Neutrophil (primary cell): ENCODE data around the gene C5orf22.

Source experiments
- H3K27ac ChIP-seq: fragments of 200-600 bp; sonication (generic); 2 replicates; pipeline ENCODE4 v1.5.1; 2016; ENCODE audit warnings: mild to moderate bottlenecking, moderate library complexity
- H3K27me3 ChIP-seq: fragments of 200-600 bp; sonication (generic); 2 replicates; pipeline ENCODE4 v1.6.0; 2016; ENCODE audit warnings: mild to moderate bottlenecking
- H3K36me3 ChIP-seq: fragments of 200-600 bp; sonication (generic); 2 replicates; pipeline ENCODE4 v1.5.1; 2017
- H3K4me1 ChIP-seq, 2 experiments: fragments of 200-600 bp in 1 of 2; sonication (generic) in 1 of 2; 1 replicate in 1 of 2; 2 replicates in 1 of 2; pipeline versions ENCODE4 v1.5.1 to v1.6.1; 2013 to 2016; ENCODE audit warnings: low read depth in 1 of 2, low read length in 1 of 2, mild to moderate bottlenecking in 1 of 2, moderate library complexity in 1 of 2; ENCODE audit not compliant: control insufficient read depth in 1 of 2, insufficient read depth in 1 of 2
- H3K4me3 ChIP-seq, 2 experiments: fragments of 200-600 bp in 1 of 2; sonication (generic) in 1 of 2; 1 replicate in 1 of 2; 2 replicates in 1 of 2; pipeline ENCODE4 v1.5.1; 2013 to 2016; ENCODE audit warnings: low read depth in 1 of 2, low read length in 1 of 2, mild to moderate bottlenecking in 1 of 2, moderate library complexity in 1 of 2
- H3K9me3 ChIP-seq: fragments of 200-600 bp; sonication (generic); 2 replicates; pipeline ENCODE4 v1.5.1; 2016
- CTCF ChIP-seq: fragments of 200-600 bp; sonication (generic); IDR thresholded peaks from 2 replicates; pipeline ENCODE4 v1.5.1; 2016; ENCODE audit warnings: antibody characterized with exemption

C5orf22 gene

GRCh38 chr5:31531888-31532547 is at the start of gene C5orf22, which contains the start of gene DROSHA:
Gene C5orf22, plus strand, starts transcription at chr5:31532301. Its CDS starts 92 bp downstream, at chr5:31532393.
Gene DROSHA, minus strand, starts transcription at chr5:31532093. Its CDS starts 3,034 bp downstream, at chr5:31529059.
- TF ChIP-seq CTCF, result no peak
- peak within 1 kb of the TSS; percentile 83 for H3K27ac ChIP-seq
- H3K4me1 ChIP-seq, result peaks cover 20 to 22% of the 10 kb centered on the region in 2 experiments
- H3K9me3 ChIP-seq, result no peaks in the 10 kb centered on the region
- H3K36me3 ChIP-seq, result peaks cover 38% of the 10 kb centered on the region
- no peaks in the 10 kb centered on the region for H3K27me3 ChIP-seq
- H3K4me3 ChIP-seq, result peak within 1 kb of the TSS; percentile 75 to 83

- TF ChIP-seq CTCF, result no peak
- no peaks in the 10 kb centered on the region for H3K27me3 ChIP-seq
- peaks cover 26% of the 10 kb centered on the region for H3K36me3 ChIP-seq
- no peak overlapping the region for H3K27ac ChIP-seq
- H3K9me3 ChIP-seq, result no peaks in the 10 kb centered on the region
- no peak overlapping the region for H3K4me3 ChIP-seq
- H3K4me1 ChIP-seq, result no peaks in the 10 kb centered on the region
Measured at GRCh38 chr5:31485376-31486207, 46.5 kb upstream of the C5orf22 start.

GRCh38 chr5:31486441-31486840 is 45.7 kb upstream of the C5orf22 start:
- Histone ChIP-seq H3K4me1 (no peaks in the 10 kb centered on the region), H3K4me3 (no peak overlapping the region), H3K27ac (no peak overlapping the region), H3K27me3 (no peaks in the 10 kb centered on the region), H3K36me3 (peaks cover 30% of the 10 kb centered on the region), H3K9me3 (no peaks in the 10 kb centered on the region)
- no peak for TF ChIP-seq CTCF

- H3K36me3 ChIP-seq, result peaks cover 29% of the 10 kb centered on the region
- H3K9me3 ChIP-seq, result no peaks in the 10 kb centered on the region
- no peaks in the 10 kb centered on the region for H3K27me3 ChIP-seq
- no peak for TF ChIP-seq CTCF
- H3K27ac ChIP-seq, result no peak overlapping the region
- H3K4me1 ChIP-seq, result no peaks in the 10 kb centered on the region
- H3K4me3 ChIP-seq, result no peak overlapping the region
Measured at GRCh38 chr5:31487506-31487905, 44.6 kb upstream of the C5orf22 start.

- H3K9me3 ChIP-seq, result no peaks in the 10 kb centered on the region
- no peak for TF ChIP-seq CTCF
- no peaks in the 10 kb centered on the region for H3K4me1 ChIP-seq
- no peaks in the 10 kb centered on the region for H3K27me3 ChIP-seq
- no peak overlapping the region for H3K4me3 ChIP-seq
- H3K27ac ChIP-seq, result no peak overlapping the region
- H3K36me3 ChIP-seq, result peaks cover 67% of the 10 kb centered on the region
Measured at GRCh38 chr5:31492869-31493268, 39.2 kb upstream of the C5orf22 start.
